Central memory CD8-positive, alpha-beta T cell (primary cell): ENCODE results near the gene CLNK.
"Not testable (repeated sequence)": the region's sequence is repeated elsewhere in the genome, so short reads cannot be mapped to it uniquely, and the experiment has no call there.

Experiments
- ATAC-seq: fragments of 150-1000 bp; cut with Tn5 transposase; replicated peaks from 2 replicates; pipeline ENCODE4 v1.10.0; 2022; ENCODE audit warnings: mild to moderate bottlenecking, moderate FRiP score, moderate number of reproducible peaks; ENCODE audit not compliant: poor library complexity, severe bottlenecking; ENCODE audit errors: extremely low read depth
- DNase-seq, 2 donors: peaks; one replicate each; pipeline ENCODE4 v3.0.0; 2021; ENCODE audit warnings: low spot score in 2 of 2
- H3K27ac Mint-ChIP-seq: one replicate; pipeline ENCODE4 v1.8.0; 2022; ENCODE audit warnings: low read depth, mild to moderate bottlenecking, moderate library complexity, mixed read lengths
- H3K27me3 Mint-ChIP-seq: one replicate; pipeline ENCODE4 v1.8.0; 2022; ENCODE audit warnings: mixed read lengths
- H3K36me3 Mint-ChIP-seq: one replicate; pipeline ENCODE4 v1.8.0; 2022; ENCODE audit warnings: mild to moderate bottlenecking, moderate library complexity, mixed read lengths; ENCODE audit not compliant: insufficient read depth
- H3K4me1 Mint-ChIP-seq: one replicate; pipeline ENCODE4 v1.8.0; 2022; ENCODE audit warnings: mixed read lengths
- H3K4me3 Mint-ChIP-seq: one replicate; pipeline ENCODE4 v1.8.0; 2022; ENCODE audit warnings: mild to moderate bottlenecking, moderate library complexity, mixed read lengths
- H3K9me3 Mint-ChIP-seq: one replicate; pipeline ENCODE4 v1.8.0; 2022; ENCODE audit warnings: mixed read lengths

Gene CLNK

DNA sequence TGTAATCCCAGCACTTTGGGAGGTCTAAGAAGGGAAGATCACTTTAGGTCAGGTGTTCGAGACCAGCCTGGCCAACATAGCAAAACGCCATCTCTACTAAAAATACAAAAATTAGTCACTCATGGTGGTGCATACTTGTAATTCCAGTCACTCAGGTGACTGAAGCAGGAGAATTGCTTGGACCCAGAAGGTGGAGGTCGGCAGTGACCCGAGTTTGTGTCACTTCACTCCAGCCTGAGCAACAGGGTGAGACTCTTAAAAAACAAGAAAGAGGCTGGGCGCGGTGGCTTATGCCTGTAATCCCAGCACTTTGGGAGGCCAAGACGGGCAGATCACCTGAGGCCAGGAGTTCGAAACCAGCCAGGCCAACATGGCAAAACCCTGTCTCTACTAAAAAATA is 69.6 kb downstream of the CLNK start:
- not testable (repeated sequence) for ATAC-seq
- H3K27me3 Mint-ChIP-seq: peaks cover 25% of the 10 kb centered on the region

DNA sequence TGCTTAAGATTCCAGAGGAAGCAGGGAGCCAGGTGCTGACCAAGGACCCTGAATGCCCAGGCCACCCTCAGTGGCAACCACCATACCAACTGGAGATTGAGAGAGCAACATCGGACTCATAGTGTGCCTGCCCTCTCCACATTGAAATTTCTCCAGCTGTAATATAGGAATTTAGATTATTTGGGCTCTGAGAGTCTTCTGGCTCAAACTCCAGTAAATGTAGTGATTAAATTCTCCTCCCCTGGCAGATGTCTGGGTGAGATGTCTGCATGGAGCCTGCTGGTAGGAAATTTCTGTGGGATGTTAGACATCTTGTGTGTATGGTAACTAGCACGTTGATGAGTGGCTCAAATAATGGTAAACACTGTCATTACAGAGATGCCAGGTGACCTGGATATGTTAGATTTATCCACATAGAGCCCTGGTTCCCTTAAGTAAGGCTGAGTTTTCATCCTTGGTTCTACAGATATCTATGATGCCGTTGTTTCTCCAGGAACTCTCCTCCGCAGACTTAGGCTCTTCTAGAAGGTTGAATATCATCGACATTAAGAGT is 70.6 kb downstream of the CLNK start:
- DNase-seq: no peak
- Mint-ChIP-seq H3K4me3 (no peak overlapping the region), H3K27me3 (peaks cover 25% of the 10 kb centered on the region), H3K27ac (no peak overlapping the region), H3K36me3 (no peaks in the 10 kb centered on the region), H3K4me1 (no peaks in the 10 kb centered on the region), H3K9me3 (no peaks in the 10 kb centered on the region)
- no peak for ATAC-seq

More for the DNA sequence above, 69.6 kb downstream of the CLNK start:
- not testable (repeated sequence) for H3K4me1 Mint-ChIP-seq, DNase-seq, H3K9me3 Mint-ChIP-seq, H3K36me3 Mint-ChIP-seq, H3K27ac Mint-ChIP-seq, H3K4me3 Mint-ChIP-seq

DNA sequence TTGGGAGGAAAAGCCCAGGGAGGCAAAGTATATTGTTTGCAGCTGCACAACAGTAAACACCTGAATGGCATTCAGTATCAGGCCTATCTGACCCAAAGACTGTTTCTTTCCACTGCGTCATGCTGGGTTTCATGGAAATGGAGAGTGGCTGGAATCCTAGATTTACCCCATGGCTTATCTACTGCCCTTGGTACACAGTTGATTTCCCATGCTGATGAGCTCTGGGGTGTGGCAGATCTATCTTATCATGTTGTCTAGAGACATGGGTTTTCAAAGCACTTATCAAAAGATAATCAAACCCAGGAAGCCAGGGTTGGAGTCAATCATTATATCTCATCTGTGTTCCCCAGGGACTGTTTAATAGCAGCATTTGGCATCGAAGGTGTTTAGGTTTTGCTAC is 72.1 kb downstream of the CLNK start:
- Mint-ChIP-seq H3K36me3 (no peaks in the 10 kb centered on the region), H3K27me3 (peaks cover 14% of the 10 kb centered on the region), H3K27ac (no peak overlapping the region), H3K9me3 (no peaks in the 10 kb centered on the region), H3K4me1 (no peaks in the 10 kb centered on the region), H3K4me3 (no peak overlapping the region)
- DNase-seq: no peak
- no peak for ATAC-seq

DNA sequence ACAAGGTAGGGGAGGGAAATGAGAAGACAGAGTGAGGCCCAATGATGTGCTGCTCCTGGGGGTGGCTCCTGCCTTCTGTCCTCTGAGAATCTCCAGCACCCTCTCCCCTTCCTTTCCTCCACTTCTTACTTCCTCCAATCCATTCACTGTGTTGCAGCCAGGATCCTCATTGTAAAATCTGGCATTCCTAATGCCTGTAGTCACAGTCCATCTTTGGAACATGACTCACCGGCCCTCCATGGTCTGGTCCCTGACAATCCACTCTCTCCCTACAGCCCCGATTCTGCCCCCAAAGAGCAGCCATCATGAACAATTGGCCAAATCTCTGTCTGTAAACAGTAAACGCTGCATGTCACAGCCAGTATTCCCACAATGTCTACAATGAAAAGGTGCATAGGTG is 72.9 kb downstream of the CLNK start:
- Mint-ChIP-seq H3K4me3 (no peak overlapping the region), H3K4me1 (no peaks in the 10 kb centered on the region), H3K27ac (no peak overlapping the region), H3K27me3 (peaks cover 14% of the 10 kb centered on the region), H3K36me3 (no peaks in the 10 kb centered on the region), H3K9me3 (no peaks in the 10 kb centered on the region)
- ATAC-seq (no peak), DNase-seq (no peak)

DNA sequence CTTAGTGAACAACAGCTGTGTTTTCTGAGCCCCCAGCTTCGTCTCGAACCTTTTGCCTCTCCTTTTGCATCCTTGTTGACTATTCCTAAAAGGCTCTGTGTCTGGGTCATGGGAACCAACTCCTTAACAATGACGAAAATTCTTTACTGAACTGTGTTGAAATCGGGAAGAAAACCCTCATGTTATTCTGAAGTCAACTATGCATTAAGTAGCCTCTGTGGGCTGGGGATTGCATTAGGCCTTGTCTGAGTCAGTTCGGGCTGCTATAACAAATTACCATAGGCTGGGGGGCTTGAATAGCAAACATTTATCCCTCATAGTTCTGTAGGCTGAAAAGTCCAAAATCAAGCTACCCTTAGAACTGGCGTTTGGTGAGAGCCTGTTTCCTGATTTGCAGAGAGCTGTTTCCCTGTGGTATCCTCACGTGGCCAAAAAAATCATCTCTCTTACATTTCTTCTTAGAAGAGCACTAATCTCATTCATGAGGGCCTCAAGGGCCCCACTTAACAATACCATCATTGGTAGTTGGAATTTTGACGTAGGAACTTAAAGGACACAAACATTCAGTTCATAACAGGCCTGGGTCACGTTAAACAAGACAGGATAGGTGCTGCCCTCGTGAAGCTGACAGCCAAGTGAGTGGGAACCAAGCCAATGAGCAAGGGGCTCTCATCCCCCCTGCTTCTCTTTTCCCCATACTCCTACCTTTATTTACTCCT is 75.9 kb downstream of the CLNK start:
- no peak overlapping the region for H3K4me3 Mint-ChIP-seq
- H3K9me3 Mint-ChIP-seq: no peaks in the 10 kb centered on the region
- H3K27me3 Mint-ChIP-seq: no peaks in the 10 kb centered on the region
- ATAC-seq: no peak
- no peak overlapping the region for H3K27ac Mint-ChIP-seq
- H3K4me1 Mint-ChIP-seq: no peaks in the 10 kb centered on the region
- no peak for DNase-seq
- no peaks in the 10 kb centered on the region for H3K36me3 Mint-ChIP-seq

DNA sequence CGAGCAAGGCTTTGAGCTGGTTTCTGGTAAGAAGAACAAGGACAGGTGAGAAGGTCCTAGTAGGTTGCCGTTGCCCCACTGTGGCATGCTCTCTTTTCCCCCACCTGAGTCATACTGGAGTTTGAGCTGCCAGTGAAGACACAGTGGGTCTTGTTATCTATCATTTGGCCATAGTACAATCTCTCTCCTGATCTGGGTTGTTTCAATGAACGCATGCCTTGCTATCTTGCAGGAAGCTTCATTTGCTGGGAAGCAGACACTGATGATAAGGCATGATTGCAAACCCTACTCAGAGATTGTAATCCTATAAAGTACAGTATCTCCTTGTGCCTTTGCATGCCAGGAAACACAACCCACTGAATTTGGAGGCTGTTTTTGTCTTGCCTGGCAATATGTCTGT is 77.4 kb downstream of the CLNK start:
- Mint-ChIP-seq H3K4me3 (no peak overlapping the region), H3K9me3 (no peaks in the 10 kb centered on the region), H3K36me3 (no peaks in the 10 kb centered on the region), H3K27me3 (no peaks in the 10 kb centered on the region), H3K27ac (no peak overlapping the region), H3K4me1 (no peaks in the 10 kb centered on the region)
- no peak for ATAC-seq
- no peak for DNase-seq

DNA sequence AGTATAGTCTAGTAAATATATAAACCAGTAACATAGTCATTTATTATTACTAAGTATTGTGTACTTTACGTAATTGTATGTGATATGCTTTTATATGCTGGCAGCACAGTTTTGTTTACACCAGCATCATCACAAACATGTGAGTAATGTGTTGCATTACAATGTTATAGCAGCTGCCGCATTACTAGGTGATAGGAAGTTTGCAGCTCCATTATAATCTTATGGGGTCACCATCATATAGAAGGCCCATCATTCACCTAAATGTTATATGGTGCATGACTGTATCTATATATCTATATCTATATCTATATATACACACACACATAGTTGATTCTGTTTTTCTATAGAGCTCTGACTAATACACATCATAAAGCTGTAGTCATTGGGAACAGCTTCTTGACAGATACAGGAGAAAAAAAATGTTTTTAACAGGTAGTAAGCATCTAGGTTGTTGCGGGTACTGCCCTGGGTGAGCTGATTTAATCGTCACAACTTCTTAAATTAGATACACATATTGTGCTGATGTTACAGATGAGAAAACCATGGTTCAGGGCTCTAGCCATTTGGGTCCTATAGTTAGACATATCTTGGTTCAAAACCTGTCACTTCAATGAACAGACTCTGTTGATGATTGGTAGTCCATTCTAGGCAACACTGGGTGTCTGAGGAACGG is 77.9 kb downstream of the CLNK start:
- no peak for ATAC-seq
- no peak overlapping the region for H3K27ac Mint-ChIP-seq
- H3K36me3 Mint-ChIP-seq: no peaks in the 10 kb centered on the region
- no peaks in the 10 kb centered on the region for H3K9me3 Mint-ChIP-seq
- H3K4me1 Mint-ChIP-seq: no peaks in the 10 kb centered on the region
- DNase-seq: no peak
- no peak overlapping the region for H3K4me3 Mint-ChIP-seq
- H3K27me3 Mint-ChIP-seq: no peaks in the 10 kb centered on the region

DNA sequence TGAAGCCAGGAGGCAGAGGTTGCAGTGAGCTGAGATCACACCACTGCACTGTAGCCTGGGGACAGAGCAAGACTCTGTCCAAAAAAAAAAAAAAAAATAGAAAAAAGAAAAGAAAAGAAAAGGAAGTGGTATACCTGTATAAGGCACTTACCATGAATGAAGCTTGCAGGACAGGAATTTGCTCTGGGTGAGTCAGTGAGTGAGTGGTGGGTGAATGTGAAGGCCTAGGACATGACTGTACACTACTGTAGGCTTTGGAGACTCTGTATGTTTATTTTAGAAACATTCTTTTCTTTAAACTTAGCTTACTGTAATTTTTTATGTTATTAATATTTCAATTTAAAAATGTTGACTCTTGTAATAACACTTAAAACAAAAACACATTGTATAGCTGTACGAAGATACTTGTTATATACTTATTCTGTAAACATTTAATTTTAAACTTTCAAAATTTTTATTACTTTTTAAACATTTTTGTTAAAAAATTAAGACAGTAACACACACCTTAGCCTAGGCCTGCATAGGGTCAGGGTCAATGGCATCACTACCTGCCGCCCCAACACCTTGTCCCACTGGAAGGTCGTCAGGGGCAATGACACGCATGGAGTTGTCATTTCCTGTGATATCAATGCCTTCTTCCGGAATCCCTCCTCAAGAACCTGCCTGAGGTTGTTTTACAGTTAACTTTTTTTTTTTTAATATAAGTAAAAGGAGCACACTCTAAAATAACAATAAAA is 78.7 kb downstream of the CLNK start:
- DNase-seq (no peak), ATAC-seq (no peak)
- no peak overlapping the region for H3K4me3 Mint-ChIP-seq
- H3K4me1 Mint-ChIP-seq: no peaks in the 10 kb centered on the region
- no peaks in the 10 kb centered on the region for H3K36me3 Mint-ChIP-seq
- no peak overlapping the region for H3K27ac Mint-ChIP-seq
- H3K27me3 Mint-ChIP-seq: no peaks in the 10 kb centered on the region
- H3K9me3 Mint-ChIP-seq: no peaks in the 10 kb centered on the region

DNA sequence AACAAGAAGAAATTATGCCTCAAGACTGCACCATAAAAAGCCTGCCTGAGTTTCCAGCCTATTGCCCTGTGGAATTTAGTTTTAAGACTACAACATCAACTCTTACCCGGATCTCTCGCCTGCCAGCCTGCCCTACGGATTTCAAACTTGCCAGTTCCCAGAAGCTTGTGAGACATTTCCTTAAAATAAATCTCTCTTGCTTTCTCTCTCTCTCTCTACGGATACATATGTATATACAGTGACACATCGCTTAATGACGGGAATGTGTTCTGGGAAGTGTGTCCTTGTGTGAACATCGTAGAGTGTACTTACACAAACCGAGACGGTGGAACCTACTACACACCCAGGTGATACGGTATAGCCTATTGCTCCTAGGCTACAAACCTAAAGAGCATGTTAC is 79.5 kb downstream of the CLNK start:
- DNase-seq (no peak), ATAC-seq (no peak)
- H3K36me3 Mint-ChIP-seq: no peaks in the 10 kb centered on the region
- H3K9me3 Mint-ChIP-seq: no peaks in the 10 kb centered on the region
- no peaks in the 10 kb centered on the region for H3K4me1 Mint-ChIP-seq
- H3K4me3 Mint-ChIP-seq: no peak overlapping the region
- H3K27ac Mint-ChIP-seq: no peak overlapping the region
- H3K27me3 Mint-ChIP-seq: no peaks in the 10 kb centered on the region

DNA sequence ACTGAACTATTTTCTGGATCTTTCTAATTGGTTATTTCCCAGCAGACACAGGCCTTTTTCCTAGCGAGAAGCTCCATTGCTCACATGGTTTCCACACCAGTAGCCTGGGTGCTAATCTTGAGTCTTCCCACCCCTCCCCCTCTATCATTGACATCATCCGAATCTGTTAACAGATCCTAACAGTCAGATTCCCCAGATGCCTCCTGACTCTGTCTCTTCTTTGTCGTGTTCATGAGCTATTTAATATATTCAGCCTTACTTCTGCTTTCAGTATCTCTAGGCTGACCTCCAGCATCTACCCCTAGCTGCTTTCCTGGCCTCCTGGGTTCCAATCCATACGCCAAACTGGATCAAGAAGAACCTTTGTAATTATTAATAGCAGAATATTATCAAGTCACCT is 85.0 kb downstream of the CLNK start:
- Mint-ChIP-seq H3K27me3 (no peaks in the 10 kb centered on the region), H3K4me3 (no peak overlapping the region), H3K27ac (no peak overlapping the region), H3K36me3 (no peaks in the 10 kb centered on the region), H3K4me1 (no peaks in the 10 kb centered on the region), H3K9me3 (no peaks in the 10 kb centered on the region)
- no peak for DNase-seq
- no peak for ATAC-seq

DNA sequence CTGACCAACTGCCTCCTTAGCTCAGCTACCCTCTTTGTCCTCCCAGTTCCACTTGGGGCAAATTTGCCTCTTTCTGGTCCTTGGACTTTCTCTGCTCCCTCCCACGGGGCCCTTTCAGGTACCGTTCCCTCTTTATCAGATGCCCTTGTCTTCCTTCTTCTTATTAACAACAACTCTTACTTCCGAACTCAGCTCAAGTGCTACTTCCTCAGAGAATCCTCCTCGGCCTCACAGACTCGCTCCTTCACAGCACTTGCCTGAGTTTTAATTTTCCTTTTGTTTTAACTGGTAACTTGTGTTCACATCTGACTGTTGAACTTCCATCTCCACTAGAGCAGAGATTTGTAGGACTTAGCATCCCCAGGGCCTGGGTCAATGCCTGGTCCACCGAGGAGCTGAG is 85.7 kb downstream of the CLNK start:
- ATAC-seq (no peak), DNase-seq (no peak)
- Mint-ChIP-seq H3K27ac (no peak overlapping the region), H3K36me3 (no peaks in the 10 kb centered on the region), H3K27me3 (no peaks in the 10 kb centered on the region), H3K4me3 (no peak overlapping the region), H3K4me1 (no peaks in the 10 kb centered on the region), H3K9me3 (no peaks in the 10 kb centered on the region)

DNA sequence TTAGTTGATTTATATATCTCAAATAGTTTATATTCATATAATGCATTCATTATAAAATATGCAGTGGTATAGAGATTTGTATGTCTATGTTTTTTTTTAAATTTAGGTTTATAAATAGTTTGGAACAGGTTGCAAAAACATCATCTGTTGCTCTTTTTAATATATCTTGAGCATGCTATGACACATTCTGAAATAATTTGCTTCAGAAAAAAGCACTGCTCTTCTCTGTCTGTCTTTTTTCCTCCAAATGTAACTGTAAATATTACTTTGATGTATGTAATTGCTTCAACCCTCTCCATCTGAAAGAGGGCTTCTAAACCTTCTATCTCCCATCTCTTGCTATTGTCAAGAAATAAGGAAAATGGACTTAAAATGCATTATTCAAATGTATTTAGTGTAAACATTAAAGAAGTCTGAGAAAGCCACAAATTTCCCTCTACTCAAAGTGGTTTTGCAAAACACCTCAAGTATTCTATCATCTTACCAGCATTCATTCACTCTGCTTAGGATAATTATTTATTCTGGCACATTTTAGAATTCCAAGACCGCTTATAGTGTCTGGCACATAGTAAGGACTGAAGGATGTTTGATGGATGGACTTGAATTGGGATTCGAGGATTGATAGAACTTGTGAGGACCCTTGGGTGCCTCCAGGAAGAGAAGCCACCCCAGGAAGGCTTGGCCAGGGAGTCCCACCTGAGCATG is 87.8 kb downstream of the CLNK start:
- Mint-ChIP-seq H3K4me3 (no peak overlapping the region), H3K27me3 (no peaks in the 10 kb centered on the region), H3K27ac (no peak overlapping the region), H3K9me3 (no peaks in the 10 kb centered on the region), H3K36me3 (no peaks in the 10 kb centered on the region), H3K4me1 (no peaks in the 10 kb centered on the region)
- DNase-seq: no peak
- no peak for ATAC-seq
